ENCODE data around the gene FLRT2.

DNA sequence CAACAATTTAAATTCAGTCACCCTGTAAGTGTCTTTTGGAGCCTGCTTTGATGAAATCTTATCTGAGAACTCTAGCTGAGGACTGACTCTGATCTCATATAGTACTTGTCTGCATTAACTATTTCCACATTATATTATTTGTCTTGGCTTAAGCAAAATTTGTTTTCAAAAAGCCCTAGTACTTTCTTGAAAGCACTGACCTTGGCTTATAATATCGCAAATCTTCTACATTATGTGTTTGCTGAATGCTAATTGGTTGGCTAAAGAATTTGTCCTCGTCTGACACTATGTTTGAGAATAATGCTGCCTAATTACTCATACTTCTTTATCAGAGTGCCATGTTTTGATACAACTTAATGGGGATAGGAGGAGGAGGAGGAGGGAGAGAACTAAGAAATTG lies 46.9 kb upstream of the FLRT2 start:
- TF ChIP-seq, protein P1, sequence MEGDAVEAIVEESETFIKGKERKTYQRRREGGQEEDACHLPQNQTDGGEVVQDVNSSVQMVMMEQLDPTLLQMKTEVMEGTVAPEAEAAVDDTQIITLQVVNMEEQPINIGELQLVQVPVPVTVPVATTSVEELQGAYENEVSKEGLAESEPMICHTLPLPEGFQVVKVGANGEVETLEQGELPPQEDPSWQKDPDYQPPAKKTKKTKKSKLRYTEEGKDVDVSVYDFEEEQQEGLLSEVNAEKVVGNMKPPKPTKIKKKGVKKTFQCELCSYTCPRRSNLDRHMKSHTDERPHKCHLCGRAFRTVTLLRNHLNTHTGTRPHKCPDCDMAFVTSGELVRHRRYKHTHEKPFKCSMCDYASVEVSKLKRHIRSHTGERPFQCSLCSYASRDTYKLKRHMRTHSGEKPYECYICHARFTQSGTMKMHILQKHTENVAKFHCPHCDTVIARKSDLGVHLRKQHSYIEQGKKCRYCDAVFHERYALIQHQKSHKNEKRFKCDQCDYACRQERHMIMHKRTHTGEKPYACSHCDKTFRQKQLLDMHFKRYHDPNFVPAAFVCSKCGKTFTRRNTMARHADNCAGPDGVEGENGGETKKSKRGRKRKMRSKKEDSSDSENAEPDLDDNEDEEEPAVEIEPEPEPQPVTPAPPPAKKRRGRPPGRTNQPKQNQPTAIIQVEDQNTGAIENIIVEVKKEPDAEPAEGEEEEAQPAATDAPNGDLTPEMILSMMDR (IDR thresholded peaks at IDR 0.05) = no peak
- no peak for TF ChIP-seq POLR2A (IDR thresholded peaks at IDR 0.05)
